SK-N-SH (cell line): Measurements from ENCODE around the gene URM1. TPM values are rescaled to one million over a fixed set of nuclear protein-coding genes. Genes with fewer than 3 reads are reported as not detected.

Source experiments
- CTCF ChIA-PET: fragments of 300-600, 350-600 bp; formaldehyde crosslinking; extraction: SDS; loops from one replicate; lab custom pipeline; 2021; lab: Yijun Ruan, JAX
- POLR2A ChIA-PET: fragments of 350-600 bp; sonication (Branson Sonifier 250); formaldehyde crosslinking; extraction: SDS; loops from one replicate; lab custom pipeline; 2020; ENCODE audit warnings: antibody characterized with exemption, inconsistent platforms; lab: Yijun Ruan, JAX
- DNase-seq: peaks from one replicate; pipeline ENCODE4 v3.0.0; 2012
- H2AFZ ChIP-seq: fragments of 200-600 bp; sonication (generic); 2 replicates; pipeline ENCODE4 v1.8.1; 2016; ENCODE audit warnings: antibody characterized with exemption, mild to moderate bottlenecking, low read depth
- H3F3A ChIP-seq: fragments of 200-600 bp; sonication (generic); replicated peaks from 2 replicates; pipeline ENCODE3; 2016; ENCODE audit warnings: antibody characterized with exemption, mild to moderate bottlenecking; ENCODE audit not compliant: insufficient read depth
- H3K27ac ChIP-seq, 2 experiments: fragments of 200-500 bp in 1 of 2; fragments of 200-600 bp in 1 of 2; sonication (Bioruptor generic) in 1 of 2; sonication (generic), shearing (Covaris generic) in 1 of 2; 2 replicates each; pipeline versions ENCODE4 v1.5.1 to v1.6.1; 2014 to 2016; ENCODE audit warnings: low read depth in 2 of 2, inconsistent platforms in 1 of 2, low read length in 1 of 2, mild to moderate bottlenecking in 1 of 2, mixed read lengths in 1 of 2
- H3K27me3 ChIP-seq: fragments of 200-600 bp; sonication (generic), shearing (Covaris generic); 2 replicates; pipeline ENCODE4 v1.6.1; 2016; ENCODE audit warnings: mixed run types; ENCODE audit not compliant: insufficient read depth
- H3K36me3 ChIP-seq, 2 experiments: fragments of 200-500 bp in 1 of 2; fragments of 200-600 bp in 1 of 2; sonication (Bioruptor generic) in 1 of 2; sonication (generic) in 1 of 2; replicated peaks in 1 of 2; 2 replicates each; pipeline versions ENCODE3 to v1.5.1; 2014 to 2016; ENCODE audit warnings: low read length in 1 of 2, mild to moderate bottlenecking in 1 of 2; ENCODE audit not compliant: insufficient read depth in 2 of 2, control insufficient read depth in 1 of 2
- H3K4me1 ChIP-seq, 2 experiments: fragments of 200-500 bp in 1 of 2; fragments of 200-600 bp in 1 of 2; sonication (Bioruptor generic) in 1 of 2; sonication (generic), shearing (Covaris generic) in 1 of 2; 2 replicates each; pipeline versions ENCODE4 v1.5.1 to v1.6.1; 2014 to 2016; ENCODE audit warnings: low read depth in 1 of 2, low read length in 1 of 2, mixed run types in 1 of 2; ENCODE audit not compliant: insufficient read depth in 2 of 2, control insufficient read depth in 1 of 2
- H3K4me2 ChIP-seq: fragments of 200-600 bp; sonication (generic), shearing (Covaris generic); 2 replicates; pipeline ENCODE4 v1.6.1; 2017; ENCODE audit warnings: mixed run types
- H3K4me3 ChIP-seq, 2 experiments: fragments of 200-500 bp in 1 of 2; fragments of 200-600 bp in 1 of 2; sonication (Bioruptor generic) in 1 of 2; sonication (generic), shearing (Covaris generic) in 1 of 2; 2 replicates each; pipeline versions ENCODE4 v1.5.1 to v1.8.1; 2014 to 2016; ENCODE audit warnings: low read depth in 2 of 2, inconsistent platforms in 1 of 2, low read length in 1 of 2, mild to moderate bottlenecking in 1 of 2, mixed read lengths in 1 of 2, moderate library complexity in 1 of 2
- H3K79me2 ChIP-seq: fragments of 200-600 bp; sonication (generic); 2 replicates; pipeline ENCODE4 v1.8.1; 2017; ENCODE audit warnings: mild to moderate bottlenecking; ENCODE audit not compliant: insufficient read depth
- H3K9ac ChIP-seq: fragments of 200-600 bp; sonication (generic); 2 replicates; pipeline ENCODE4 v1.6.1; 2017; ENCODE audit warnings: mixed run types
- H3K9me2 ChIP-seq: fragments of 200-600 bp; sonication (generic); 2 replicates; pipeline ENCODE4 v1.6.1; 2017; ENCODE audit warnings: mixed run types
- H3K9me3 ChIP-seq: fragments of 200-600 bp; sonication (generic); 2 replicates; pipeline ENCODE4 v1.6.1; 2017; ENCODE audit warnings: mixed run types, mild to moderate bottlenecking, moderate library complexity
- H4K20me1 ChIP-seq: fragments of 200-600 bp; sonication (generic); 2 replicates; pipeline ENCODE4 v1.6.1; 2017; ENCODE audit warnings: mild to moderate bottlenecking, mixed run types; ENCODE audit not compliant: insufficient read depth
- CHD2 ChIP-seq: fragments of 150-350 bp; IDR thresholded peaks from 2 replicates; pipeline ENCODE4 v1.6.1; 2018; ENCODE audit warnings: low read length; ENCODE audit not compliant: partially characterized antibody
- EP300 ChIP-seq, 2 experiments: IDR thresholded peaks; 2 replicates each; pipeline versions ENCODE4 v1.4.0 to v1.6.1; 2012; ENCODE audit warnings: borderline replicate concordance in 1 of 2, low read depth in 1 of 2, low read length in 1 of 2
- FOXM1 ChIP-seq: IDR thresholded peaks from 2 replicates; pipeline ENCODE4 v1.4.0; 2012; ENCODE audit warnings: low read depth, mild to moderate bottlenecking
- GABPA ChIP-seq: IDR thresholded peaks from 2 replicates; pipeline ENCODE4 v1.4.0; 2012; ENCODE audit warnings: low read depth, mild to moderate bottlenecking
- JUND ChIP-seq: IDR thresholded peaks from 2 replicates; pipeline ENCODE4 v1.4.0; 2012
- MEF2A ChIP-seq: IDR thresholded peaks from 2 replicates; pipeline ENCODE4 v1.4.0; 2012; ENCODE audit warnings: low read depth, borderline replicate concordance
- NRF1 ChIP-seq: IDR thresholded peaks from 2 replicates; pipeline ENCODE4 v1.6.1; 2012; ENCODE audit warnings: low read depth, mild to moderate bottlenecking, low read length
- RCOR1 ChIP-seq: fragments of 150-350 bp; IDR thresholded peaks from 2 replicates; pipeline ENCODE4 v1.6.1; 2017; ENCODE audit warnings: antibody characterized with exemption, low read length
- RFX5 ChIP-seq: IDR thresholded peaks from 2 replicates; pipeline ENCODE4 v1.6.1; 2012; ENCODE audit warnings: mild to moderate bottlenecking, improper control_type of control experiment, low read length
- SMC3 ChIP-seq: IDR thresholded peaks from 2 replicates; pipeline ENCODE4 v1.6.1; 2012; ENCODE audit warnings: low read depth, low read length, improper control_type of control experiment
- TAF1 ChIP-seq: IDR thresholded peaks from 2 replicates; pipeline ENCODE4 v1.6.1; 2012; ENCODE audit warnings: low read depth, mild to moderate bottlenecking, low read length, moderate library complexity, borderline replicate concordance
- TEAD4 ChIP-seq: IDR thresholded peaks from 2 replicates; pipeline ENCODE4 v1.4.0; 2012; ENCODE audit warnings: mild to moderate bottlenecking, borderline replicate concordance; ENCODE audit not compliant: insufficient read depth
- YY1 ChIP-seq: IDR thresholded peaks from 2 replicates; pipeline ENCODE4 v1.4.0; 2012; ENCODE audit warnings: low read depth, mild to moderate bottlenecking
- WGBS: methylation state at CpG from one replicate; pipeline ENCODE4 v1.1.6; 2017; ENCODE audit warnings: low lambda C conversion rate; 5-methylcytosine and 5-hydroxymethylcytosine counted together
- polyA plus RNA-seq, 3 experiments: library from polyadenylated mRNA; depleted of rRNA; stranded (reverse); fragments of >200 nt; gene quantifications; 2 replicates each; pipeline ENCODE4 v1.2.3, GENCODE V29; 2012
- TF ChIP-seq, protein P1 (sequence below): IDR thresholded peaks from 2 replicates; pipeline ENCODE4 v1.4.0; 2012; ENCODE audit warnings: low read depth
- TF ChIP-seq, protein P2 (sequence below): IDR thresholded peaks from 2 replicates; pipeline ENCODE4; 2012
- TF ChIP-seq, protein P3 (sequence below): fragments of 150-350 bp; IDR thresholded peaks from 2 replicates; pipeline ENCODE4 v1.6.1; 2016; ENCODE audit warnings: mild to moderate bottlenecking, low read depth, low read length
- TF ChIP-seq, protein P4 (sequence below): fragments of 200-600 bp; sonication (generic); IDR thresholded peaks from 2 replicates; pipeline ENCODE4 v1.6.1; 2017; ENCODE audit warnings: antibody characterized with exemption, mild to moderate bottlenecking, moderate library complexity

The URM1 gene
- polyA plus RNA-seq, 1 of the 3 experiments (the other 2 are of a cell fraction), result 58.9 TPM

DNA sequence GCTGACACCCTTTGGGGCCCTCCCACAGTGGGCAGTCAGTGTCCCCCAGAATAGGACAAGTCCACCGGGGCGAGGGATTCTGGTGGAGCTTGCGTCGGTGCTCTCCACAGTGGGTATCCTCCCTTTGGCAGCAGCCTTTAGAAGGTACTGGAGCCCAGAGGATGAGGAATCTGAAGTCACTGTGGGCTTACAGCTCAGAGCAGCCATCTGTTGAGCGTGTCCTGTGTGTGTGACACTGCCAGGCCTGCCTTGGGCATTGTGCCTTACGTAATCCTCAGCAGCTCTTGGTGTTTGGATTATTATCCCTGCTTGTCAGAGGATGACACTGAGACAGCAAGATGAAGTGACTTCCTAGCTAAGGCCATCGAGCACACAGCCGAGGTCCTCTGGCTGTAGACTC lies 12.6 kb downstream of the URM1 start:
- Histone ChIP-seq H3K79me2 (peaks cover 13% of the 10 kb centered on the region; the same call in 1 of the 2 replicates), H3F3A (no peaks in the 10 kb centered on the region), H3K9ac (no peak overlapping the region), H3K9me2 (no peaks in the 10 kb centered on the region), H3K27me3 (no peaks in the 10 kb centered on the region), H3K27ac (no peak overlapping the region), H2AFZ (no peak overlapping the region), H3K4me3 (no peak overlapping the region), H3K9me3 (no peaks in the 10 kb centered on the region), H3K4me1 (peaks cover 0 to 12% of the 10 kb centered on the region in 2 experiments; a peak in 1 of 4 replicates), H4K20me1 (no peaks in the 10 kb centered on the region), H3K36me3 (peaks cover 11 to 51% of the 10 kb centered on the region in 2 experiments), H3K4me2 (no peak overlapping the region)
- WGBS, result 94% methylated on average over 4 of the region's 8 CpGs
- CTCF ChIA-PET, result interaction anchor here (1.0 to 4.6 kb wide), 5 partner anchors 23 to 55 kb away, joined by 3 to 22 read pairs (median 4); partner anchors contain the start of gene CERCAM
- POLR2A ChIA-PET, result interaction anchor here (0.5 to 1.2 kb wide), 4 partner anchors 12 to 95 kb away, joined by 3 to 5 read pairs (median 3); partner anchors contain the start of genes CERCAM and URM1
- no peak for DNase-seq
- TF ChIP-seq MEF2A, result no peak
- TF ChIP-seq, protein P1, sequence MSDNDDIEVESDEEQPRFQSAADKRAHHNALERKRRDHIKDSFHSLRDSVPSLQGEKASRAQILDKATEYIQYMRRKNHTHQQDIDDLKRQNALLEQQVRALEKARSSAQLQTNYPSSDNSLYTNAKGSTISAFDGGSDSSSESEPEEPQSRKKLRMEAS, result no peak
- TF ChIP-seq RFX5, result no peak
- no peak for TF ChIP-seq YY1
- TF ChIP-seq, protein P2, sequence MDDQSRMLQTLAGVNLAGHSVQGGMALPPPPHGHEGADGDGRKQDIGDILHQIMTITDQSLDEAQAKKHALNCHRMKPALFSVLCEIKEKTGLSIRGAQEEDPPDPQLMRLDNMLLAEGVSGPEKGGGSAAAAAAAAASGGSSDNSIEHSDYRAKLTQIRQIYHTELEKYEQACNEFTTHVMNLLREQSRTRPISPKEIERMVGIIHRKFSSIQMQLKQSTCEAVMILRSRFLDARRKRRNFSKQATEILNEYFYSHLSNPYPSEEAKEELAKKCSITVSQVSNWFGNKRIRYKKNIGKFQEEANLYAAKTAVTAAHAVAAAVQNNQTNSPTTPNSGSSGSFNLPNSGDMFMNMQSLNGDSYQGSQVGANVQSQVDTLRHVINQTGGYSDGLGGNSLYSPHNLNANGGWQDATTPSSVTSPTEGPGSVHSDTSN, result no peak
- no peak for TF ChIP-seq EP300 (IDR thresholded peaks at IDR 0.05; ENCODE audit: borderline replicate concordance in 1 of 2, low read depth in 1 of 2, low read length in 1 of 2)
- TF ChIP-seq, protein P3, sequence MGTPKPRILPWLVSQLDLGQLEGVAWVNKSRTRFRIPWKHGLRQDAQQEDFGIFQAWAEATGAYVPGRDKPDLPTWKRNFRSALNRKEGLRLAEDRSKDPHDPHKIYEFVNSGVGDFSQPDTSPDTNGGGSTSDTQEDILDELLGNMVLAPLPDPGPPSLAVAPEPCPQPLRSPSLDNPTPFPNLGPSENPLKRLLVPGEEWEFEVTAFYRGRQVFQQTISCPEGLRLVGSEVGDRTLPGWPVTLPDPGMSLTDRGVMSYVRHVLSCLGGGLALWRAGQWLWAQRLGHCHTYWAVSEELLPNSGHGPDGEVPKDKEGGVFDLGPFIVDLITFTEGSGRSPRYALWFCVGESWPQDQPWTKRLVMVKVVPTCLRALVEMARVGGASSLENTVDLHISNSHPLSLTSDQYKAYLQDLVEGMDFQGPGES, result no peak
- no peak for TF ChIP-seq GABPA
- no peak for TF ChIP-seq NRF1
- no peak for TF ChIP-seq TAF1
- no peak for TF ChIP-seq JUND
- no peak for TF ChIP-seq RCOR1
- TF ChIP-seq, protein P4, sequence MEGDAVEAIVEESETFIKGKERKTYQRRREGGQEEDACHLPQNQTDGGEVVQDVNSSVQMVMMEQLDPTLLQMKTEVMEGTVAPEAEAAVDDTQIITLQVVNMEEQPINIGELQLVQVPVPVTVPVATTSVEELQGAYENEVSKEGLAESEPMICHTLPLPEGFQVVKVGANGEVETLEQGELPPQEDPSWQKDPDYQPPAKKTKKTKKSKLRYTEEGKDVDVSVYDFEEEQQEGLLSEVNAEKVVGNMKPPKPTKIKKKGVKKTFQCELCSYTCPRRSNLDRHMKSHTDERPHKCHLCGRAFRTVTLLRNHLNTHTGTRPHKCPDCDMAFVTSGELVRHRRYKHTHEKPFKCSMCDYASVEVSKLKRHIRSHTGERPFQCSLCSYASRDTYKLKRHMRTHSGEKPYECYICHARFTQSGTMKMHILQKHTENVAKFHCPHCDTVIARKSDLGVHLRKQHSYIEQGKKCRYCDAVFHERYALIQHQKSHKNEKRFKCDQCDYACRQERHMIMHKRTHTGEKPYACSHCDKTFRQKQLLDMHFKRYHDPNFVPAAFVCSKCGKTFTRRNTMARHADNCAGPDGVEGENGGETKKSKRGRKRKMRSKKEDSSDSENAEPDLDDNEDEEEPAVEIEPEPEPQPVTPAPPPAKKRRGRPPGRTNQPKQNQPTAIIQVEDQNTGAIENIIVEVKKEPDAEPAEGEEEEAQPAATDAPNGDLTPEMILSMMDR, result no peak
- TF ChIP-seq SMC3, result no peak
- TF ChIP-seq FOXM1, result no peak
- TF ChIP-seq TEAD4, result no peak
- TF ChIP-seq CHD2, result no peak
- TF ChIP-seq, all 33 proteins: peak for 0
